Endothelial cell of umbilical vein (primary cell): ENCODE data around the gene DPYD. TPM values are rescaled to one million over a fixed set of nuclear protein-coding genes. Genes with fewer than 3 reads are reported as not detected.

Source experiments
- BruUV-seq: library from RNA; stranded (reverse); fragments of 400-500 nt; replicated peaks from 2 replicates; lab custom pipeline; 2021; lab: Mats Ljungman, UMichigan
- CTCF ChIA-PET: fragments of 300-600, 350-600 bp; sonication (Branson Sonifier 250); formaldehyde crosslinking; loops from one replicate; lab custom pipeline; 2021; ENCODE audit warnings: antibody characterized with exemption, inconsistent platforms; lab: Charles Lee
- POLR2A ChIA-PET: fragments of 300-600, 350-600 bp; sonication (Branson Sonifier 250); formaldehyde crosslinking; loops from one replicate; lab custom pipeline; 2021; ENCODE audit warnings: antibody characterized with exemption, inconsistent platforms; lab: Charles Lee
- DNase-seq: peaks from one replicate; pipeline ENCODE4 v3.0.0-alpha.2; 2011; ENCODE audit warnings: low read depth, low spot score
- FAIRE-seq: peaks from 2 replicates; lab custom pipeline; 2011; peaks lifted over from hg19 to GRCh38; lab: Jason Lieb, UNC
- H2AFZ ChIP-seq: 2 replicates; pipeline ENCODE4 v1.6.0; 2012; ENCODE audit warnings: low read depth, low read length, control low read depth, inconsistent platforms
- H3K27ac ChIP-seq: 2 replicates; pipeline ENCODE4 v1.5.1; 2011; ENCODE audit warnings: low read depth, mild to moderate bottlenecking, control low read depth, low read length, moderate library complexity; ENCODE audit not compliant: insufficient read depth
- H3K27me3 ChIP-seq, 2 experiments: 2 replicates each; pipeline versions ENCODE4 v1.6.0 to v1.6.1; 2011; ENCODE audit warnings: low read length in 2 of 2, mixed read lengths in 1 of 2; ENCODE audit not compliant: control insufficient read depth in 2 of 2, insufficient read depth in 2 of 2
- H3K36me3 ChIP-seq, 2 experiments: 2 replicates in 1 of 2; 3 replicates in 1 of 2; pipeline ENCODE4 v1.5.1; 2011; ENCODE audit warnings: low read length in 2 of 2, mild to moderate bottlenecking in 1 of 2, moderate library complexity in 1 of 2; ENCODE audit not compliant: control insufficient read depth in 2 of 2, insufficient read depth in 2 of 2; ENCODE audit errors: extremely low read depth in 1 of 2
- H3K4me1 ChIP-seq: 3 replicates; pipeline ENCODE4 v1.5.1; 2011; ENCODE audit warnings: mild to moderate bottlenecking, low read length; ENCODE audit not compliant: control insufficient read depth, insufficient read depth; ENCODE audit errors: extremely low read depth
- H3K4me2 ChIP-seq: 2 replicates; pipeline ENCODE4 v1.6.1; 2011; ENCODE audit warnings: low read length, control low read depth, mixed read lengths; ENCODE audit not compliant: insufficient read depth
- H3K4me3 ChIP-seq, 3 experiments: fragments of 200-600 bp in 1 of 3; sonication (generic), shearing (Covaris generic) in 1 of 3; replicated peaks in 1 of 3; 2 replicates each; pipeline ENCODE4 v1.5.1; 2011 to 2016; ENCODE audit warnings: control low read depth in 3 of 3, low read length in 3 of 3, mild to moderate bottlenecking in 2 of 3, inconsistent platforms in 1 of 3, low read depth in 1 of 3, moderate library complexity in 1 of 3; ENCODE audit not compliant: insufficient read depth in 1 of 3
- H3K79me2 ChIP-seq: 2 replicates; pipeline ENCODE4 v1.6.0; 2012; ENCODE audit warnings: low read length, inconsistent platforms; ENCODE audit not compliant: control insufficient read depth, insufficient read depth
- H3K9ac ChIP-seq: replicated peaks from 2 replicates; pipeline ENCODE3; 2011; ENCODE audit warnings: low read length, control low read depth; ENCODE audit not compliant: insufficient read depth; ENCODE audit errors: extremely low read depth
- H3K9me1 ChIP-seq: replicated peaks from 3 replicates; pipeline ENCODE4 v1.6.0; 2011; ENCODE audit warnings: mild to moderate bottlenecking, low read length; ENCODE audit not compliant: control insufficient read depth, insufficient read depth; ENCODE audit errors: extremely low read depth
- H3K9me3 ChIP-seq: replicated peaks from 2 replicates; pipeline ENCODE4 v1.5.1; 2012; ENCODE audit warnings: low read length, inconsistent platforms; ENCODE audit not compliant: control insufficient read depth, insufficient read depth
- H4K20me1 ChIP-seq: replicated peaks from 2 replicates; pipeline ENCODE3; 2011; ENCODE audit warnings: mild to moderate bottlenecking, low read length; ENCODE audit not compliant: control insufficient read depth, insufficient read depth; ENCODE audit errors: extremely low read depth
- CTCF ChIP-seq, 2 donors: IDR thresholded peaks; 1 replicate in 1 of 2; 2 replicates in 1 of 2; pipeline ENCODE4 v1.5.1; 2011; ENCODE audit warnings: low read length in 2 of 2, mild to moderate bottlenecking in 2 of 2, moderate library complexity in 2 of 2, control low read depth in 1 of 2, inconsistent platforms in 1 of 2, low read depth in 1 of 2; ENCODE audit not compliant: insufficient read depth in 1 of 2; ENCODE audit errors: extremely low read depth in 1 of 2
- EZH2 ChIP-seq: IDR thresholded peaks from 2 replicates; pipeline ENCODE4 v1.6.1; 2012; ENCODE audit warnings: borderline replicate concordance, low read depth, mild to moderate bottlenecking, moderate library complexity, low read length, inconsistent platforms; ENCODE audit not compliant: severe bottlenecking
- FOS ChIP-seq: IDR thresholded peaks from 2 replicates; pipeline ENCODE4 v1.6.1; 2011; ENCODE audit warnings: mild to moderate bottlenecking, low read length, moderate library complexity, borderline replicate concordance; ENCODE audit not compliant: insufficient read depth
- GATA2 ChIP-seq: IDR thresholded peaks from 2 replicates; pipeline ENCODE4 v1.7.0; 2011; ENCODE audit warnings: low read depth, mild to moderate bottlenecking, moderate library complexity, mixed read lengths, low read length; ENCODE audit not compliant: insufficient read length, insufficient read depth
- JUN ChIP-seq: IDR thresholded peaks from 2 replicates; pipeline ENCODE4 v1.6.1; 2011; ENCODE audit warnings: borderline replicate concordance, low read depth; ENCODE audit not compliant: insufficient read length, insufficient read depth
- MAX ChIP-seq: IDR thresholded peaks from 2 replicates; pipeline ENCODE4 v1.6.1; 2011; ENCODE audit not compliant: insufficient read depth, insufficient read length
- MYC ChIP-seq: IDR thresholded peaks from one replicate; pipeline ENCODE4 v1.6.1; 2011; ENCODE audit warnings: mild to moderate bottlenecking, low read depth, low read length
- POLR2A ChIP-seq: IDR thresholded peaks from 2 replicates; pipeline ENCODE4 v1.6.1; 2012; ENCODE audit warnings: low read depth, mild to moderate bottlenecking, control low read depth, low read length
- POLR2AphosphoS5 ChIP-seq: IDR thresholded peaks from 2 replicates; pipeline ENCODE4 v1.6.1; 2012; ENCODE audit warnings: low read depth, mild to moderate bottlenecking, control low read depth, low read length, moderate library complexity; ENCODE audit not compliant: insufficient read depth
- dilution Hi-C: fragments of 300-500 bp; cut with MboI; formaldehyde crosslinking; loops from one replicate; pipeline ENCODE4 v1.15.0; 2019; ENCODE audit warnings: low sequenced_read_pairs; ENCODE audit not compliant: extremely low pct_ligation_motif_present
- intact Hi-C: fragments of 100-400 bp; cut with micrococcal nuclease; formaldehyde crosslinking; loops from one replicate; pipeline ENCODE4 v1.10.0; 2022
- polyA plus RNA-seq, 4 experiments: library from polyadenylated mRNA; depleted of rRNA in 3 of 4; stranded (reverse) in 3 of 4; unstranded in 1 of 4; fragments of >200 nt; gene quantifications; 2 replicates each; pipeline versions ENCODE4 v1.2.1 to v1.2.3, GENCODE V29; 2011 to 2012; ENCODE audit warnings: missing spikeins in 1 of 4
- total RNA-seq: library from RNA; stranded (reverse); gene quantifications from 2 replicates; pipeline ENCODE4 v1.2.3, GENCODE V29; 2021

DPYD gene
- total and polyA plus RNA-seq, 2 donors (not counting 3 experiments of a cell fraction or from before 2014, with no cell fraction given): 4.6 to 15.1 TPM

GRCh38 chr1:97693601-97694000 is 227.2 kb downstream of the DPYD start:
- Histone ChIP-seq H3K9ac (no peak overlapping the region), H3K9me3 (no peaks in the 10 kb centered on the region), H3K27ac (no peak overlapping the region), H3K4me2 (no peak overlapping the region), H4K20me1 (no peaks in the 10 kb centered on the region), H3K79me2 (no peaks in the 10 kb centered on the region), H3K27me3 (no peaks in the 10 kb centered on the region), H3K9me1 (no peaks in the 10 kb centered on the region), H3K36me3 (no peaks in the 10 kb centered on the region), H3K4me1 (no peaks in the 10 kb centered on the region), H3K4me3 (no peak overlapping the region), H2AFZ (no peak overlapping the region)
- DNase-seq: no peak
- FAIRE-seq: no peak
- dilution Hi-C loops: no loop called here
- no TSS peak for BruUV-seq
- ChIA-PET CTCF (no interaction called here), POLR2A (no interaction called here)
- intact Hi-C loops: no loop called here
- no peak for TF ChIP-seq EZH2
- no peak for TF ChIP-seq FOS
- TF ChIP-seq POLR2AphosphoS5: no peak
- no peak for TF ChIP-seq MAX
- TF ChIP-seq JUN: no peak
- no peak for TF ChIP-seq GATA2
- no peak for TF ChIP-seq POLR2A
- no peak for TF ChIP-seq CTCF (IDR thresholded peaks at IDR 0.05; ENCODE audit: extremely low read depth in 1 of 2, insufficient read depth in 1 of 2, low read depth in 1 of 2, low read length in 2 of 2)
- no peak for TF ChIP-seq MYC
